WI38 (cell line): ENCODE results near the gene ABCG2.
"Not testable (repeated sequence)": the region's sequence is repeated elsewhere in the genome, so short reads cannot be mapped to it uniquely, and the experiment has no call there.

ENCODE experiments used
- H3K4me3 ChIP-seq: 2 replicates; pipeline ENCODE4 v1.5.1; 2011; ENCODE audit warnings: low read depth, mild to moderate bottlenecking, control low read depth, low read length
- TF ChIP-seq, protein P1 (sequence below): IDR thresholded peaks from 2 replicates; pipeline ENCODE4 v1.5.1; 2012; ENCODE audit warnings: low read depth, mild to moderate bottlenecking, control low read depth, low read length

The ABCG2 gene

DNA sequence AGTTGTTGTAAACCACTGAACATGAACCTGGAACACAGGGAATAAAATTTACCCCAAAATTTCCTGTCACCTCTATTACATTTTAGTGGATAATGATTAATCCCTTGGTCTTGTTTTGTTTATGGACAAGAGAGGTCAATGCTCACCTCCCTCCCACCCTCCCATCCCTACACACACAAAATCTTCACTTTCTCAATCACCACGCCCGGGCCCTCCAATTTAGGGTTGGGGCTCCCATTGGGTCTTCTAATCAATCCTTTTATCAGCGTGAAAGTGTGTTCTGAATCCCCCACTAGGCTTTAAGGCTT lies 23.1 kb downstream of the ABCG2 start:
- TF ChIP-seq, protein P1, sequence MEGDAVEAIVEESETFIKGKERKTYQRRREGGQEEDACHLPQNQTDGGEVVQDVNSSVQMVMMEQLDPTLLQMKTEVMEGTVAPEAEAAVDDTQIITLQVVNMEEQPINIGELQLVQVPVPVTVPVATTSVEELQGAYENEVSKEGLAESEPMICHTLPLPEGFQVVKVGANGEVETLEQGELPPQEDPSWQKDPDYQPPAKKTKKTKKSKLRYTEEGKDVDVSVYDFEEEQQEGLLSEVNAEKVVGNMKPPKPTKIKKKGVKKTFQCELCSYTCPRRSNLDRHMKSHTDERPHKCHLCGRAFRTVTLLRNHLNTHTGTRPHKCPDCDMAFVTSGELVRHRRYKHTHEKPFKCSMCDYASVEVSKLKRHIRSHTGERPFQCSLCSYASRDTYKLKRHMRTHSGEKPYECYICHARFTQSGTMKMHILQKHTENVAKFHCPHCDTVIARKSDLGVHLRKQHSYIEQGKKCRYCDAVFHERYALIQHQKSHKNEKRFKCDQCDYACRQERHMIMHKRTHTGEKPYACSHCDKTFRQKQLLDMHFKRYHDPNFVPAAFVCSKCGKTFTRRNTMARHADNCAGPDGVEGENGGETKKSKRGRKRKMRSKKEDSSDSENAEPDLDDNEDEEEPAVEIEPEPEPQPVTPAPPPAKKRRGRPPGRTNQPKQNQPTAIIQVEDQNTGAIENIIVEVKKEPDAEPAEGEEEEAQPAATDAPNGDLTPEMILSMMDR, result no peak
- no peak overlapping the region for H3K4me3 ChIP-seq

DNA sequence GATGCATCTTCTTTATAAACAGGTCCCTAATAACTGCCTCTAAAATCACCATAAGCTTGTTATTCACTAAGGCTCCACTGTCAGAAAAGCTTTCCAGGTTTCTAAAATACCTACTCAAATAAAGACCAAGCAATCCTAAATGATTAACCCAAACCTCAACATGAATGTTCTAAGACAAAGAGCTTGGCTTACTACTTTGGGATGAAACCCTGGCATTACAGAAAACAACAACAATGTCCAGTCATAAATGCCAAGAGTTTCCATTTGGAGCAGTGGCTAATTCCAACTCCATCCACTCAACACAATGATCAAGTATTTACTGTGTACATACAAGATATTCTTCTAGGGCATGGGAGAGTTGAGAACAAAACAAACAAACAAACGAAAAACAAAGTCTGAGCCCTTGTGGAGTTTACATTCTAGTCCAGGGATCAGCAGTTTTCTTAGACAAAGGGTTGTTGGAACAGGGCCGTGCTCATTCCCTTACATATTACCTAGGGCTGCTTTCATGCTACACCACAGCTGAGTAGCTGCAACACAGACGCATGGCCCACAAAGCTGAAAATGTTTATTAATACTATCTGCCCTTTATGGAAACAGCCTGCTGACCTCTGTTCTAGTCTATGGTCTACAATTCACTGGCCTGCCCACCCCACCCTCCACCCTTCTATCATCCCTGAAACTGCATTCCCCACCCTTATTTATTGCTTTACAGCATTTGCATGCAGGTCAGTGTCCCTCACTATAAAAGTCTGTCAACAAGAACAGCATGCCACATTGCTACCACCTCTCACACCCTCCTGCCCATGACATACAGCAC lies 23.7 kb downstream of the ABCG2 start:
- TF ChIP-seq, protein P1, result no peak

DNA sequence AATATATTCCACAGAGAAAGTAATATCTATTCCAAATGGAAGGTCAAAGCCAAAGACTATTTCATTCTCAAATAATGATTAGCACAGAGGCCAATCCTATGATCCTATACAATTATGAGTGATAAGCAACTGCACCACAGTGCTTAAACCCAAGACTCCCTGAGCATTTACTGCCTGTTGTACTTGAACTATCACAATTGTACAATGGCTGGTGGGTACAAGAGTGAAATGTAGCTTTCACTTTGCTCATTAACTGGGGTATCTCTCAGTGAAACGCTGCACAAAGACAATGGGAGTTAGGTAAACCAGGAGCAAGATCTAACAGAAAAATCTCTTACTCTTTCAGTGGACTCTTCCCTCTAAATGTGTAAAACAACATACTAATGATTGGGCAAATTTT lies 24.3 kb downstream of the ABCG2 start:
- TF ChIP-seq, protein P1, result no peak
- no peak overlapping the region for H3K4me3 ChIP-seq

More for the DNA sequence above, 23.7 kb downstream of the ABCG2 start:
- no peak overlapping the region for H3K4me3 ChIP-seq

DNA sequence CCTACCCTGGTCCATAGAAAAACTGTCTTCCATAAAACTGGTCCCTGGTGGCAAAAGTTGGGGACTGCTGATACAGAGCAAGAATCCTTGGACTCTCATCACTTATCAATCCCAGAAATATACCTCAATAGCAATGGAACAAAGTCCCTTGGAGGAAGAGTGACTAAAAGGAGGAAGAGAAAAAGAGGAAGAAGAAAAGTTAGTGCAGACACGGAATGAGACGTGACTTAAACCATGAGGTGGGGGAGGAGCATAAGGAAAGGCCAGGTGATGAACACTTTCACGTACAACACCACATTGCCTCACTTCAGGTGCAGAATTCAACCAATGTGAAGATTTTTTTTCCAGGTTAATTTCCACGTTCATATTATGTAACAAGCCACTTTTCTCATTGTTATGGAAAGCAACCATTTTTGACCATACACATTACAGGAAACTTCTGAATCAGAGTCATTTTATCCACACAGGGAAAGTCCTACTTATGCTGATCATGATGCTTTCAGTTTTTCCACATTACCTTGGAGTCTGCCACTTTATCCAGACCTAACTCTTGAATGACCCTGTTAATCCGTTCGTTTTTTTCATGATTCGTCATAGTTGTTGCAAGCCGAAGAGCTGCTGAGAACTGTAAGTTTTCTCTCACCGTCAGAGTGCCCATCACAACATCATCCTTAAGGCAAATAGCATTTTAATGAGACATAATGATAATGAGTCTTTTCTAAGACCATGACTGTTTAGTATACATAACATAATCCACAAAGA lies 27.7 kb downstream of the ABCG2 start:
- H3K4me3 ChIP-seq, result no peak overlapping the region
- TF ChIP-seq, protein P1, result no peak

DNA sequence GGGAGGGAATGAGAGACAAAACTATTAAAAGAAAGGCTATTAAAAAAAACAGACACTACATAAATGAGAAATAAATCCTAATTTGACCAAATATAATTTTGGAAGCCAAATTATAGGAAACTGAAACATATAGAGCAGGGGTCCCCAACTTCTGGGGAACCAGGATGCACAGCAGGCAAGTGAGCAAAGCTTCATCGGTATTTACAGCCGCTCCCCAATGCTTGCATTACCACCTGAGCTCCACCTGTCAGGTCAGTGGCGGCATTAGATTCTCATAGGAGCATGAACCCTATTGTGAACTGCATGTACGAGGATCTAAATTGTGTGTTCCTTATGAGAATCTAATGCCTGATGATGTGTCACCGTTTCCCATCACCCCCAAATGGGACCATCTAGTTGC lies 28.4 kb downstream of the ABCG2 start:
- TF ChIP-seq, protein P1, result no peak
- H3K4me3 ChIP-seq, result no peak overlapping the region

DNA sequence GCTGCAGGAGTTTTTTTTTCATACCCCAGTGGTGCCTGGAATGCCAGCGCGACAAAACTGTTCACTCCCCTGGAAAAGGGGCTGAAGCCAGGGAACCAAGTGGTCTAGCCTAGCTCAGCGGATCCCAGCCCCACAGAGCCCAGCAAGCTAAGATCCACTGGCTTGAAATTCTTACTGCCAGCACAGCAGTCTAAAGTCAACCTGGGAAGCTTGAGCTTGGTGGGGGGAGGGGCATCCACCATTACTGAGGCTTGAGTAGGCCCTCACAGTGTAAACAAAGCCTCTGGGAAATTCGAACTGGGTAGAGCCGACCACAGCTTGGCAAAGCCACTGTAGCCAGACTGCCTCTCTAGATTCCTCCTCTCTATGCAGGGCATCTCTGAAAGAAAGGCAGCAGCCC lies 36.2 kb downstream of the ABCG2 start:
- H3K4me3 ChIP-seq, result not testable (repeated sequence)

DNA sequence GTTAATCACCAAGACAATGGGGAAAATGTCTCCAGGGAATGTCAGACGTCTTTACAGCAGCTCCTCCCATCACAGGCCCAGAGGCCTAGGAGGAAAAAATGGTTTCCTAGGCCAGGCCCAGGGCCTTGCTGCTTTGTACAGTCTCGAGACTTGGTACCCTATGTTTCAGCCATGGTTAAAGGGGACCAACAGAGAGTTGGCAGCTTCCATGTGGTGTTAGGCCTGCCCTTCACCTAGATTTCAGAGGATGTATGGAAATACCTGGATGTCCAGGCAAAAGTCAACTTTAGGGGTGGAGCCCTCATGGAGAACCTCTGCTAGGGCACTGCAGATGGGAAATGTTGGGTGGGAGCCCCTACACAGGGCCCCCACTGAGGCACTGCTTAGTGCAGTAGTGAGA lies 38.5 kb downstream of the ABCG2 start:
- no peak overlapping the region for H3K4me3 ChIP-seq
- TF ChIP-seq, protein P1, result no peak
